Suprapubic skin (tissue), 4 donors: ENCODE measurements around the gene PDCD10. TPM values are rescaled to one million over a fixed set of nuclear protein-coding genes. Genes with fewer than 3 reads are reported as not detected.

ENCODE experiments used
- DNase-seq, 2 donors: peaks; one replicate each; pipeline ENCODE4 v3.0.0-alpha.2; 2019; ENCODE audit warnings: low spot score in 2 of 2
- H3K27ac ChIP-seq: fragments of 200-600 bp; sonication (generic); one replicate; pipeline ENCODE4 v1.5.1; 2019
- H3K27me3 ChIP-seq: fragments of 200-600 bp; sonication (generic); one replicate; pipeline ENCODE4 v1.5.1; 2019
- H3K36me3 ChIP-seq: fragments of 200-600 bp; sonication (generic); one replicate; pipeline ENCODE4 v1.5.1; 2019
- H3K4me1 ChIP-seq: fragments of 200-600 bp; sonication (generic); one replicate; pipeline ENCODE4 v1.5.1; 2019
- H3K4me3 ChIP-seq: fragments of 200-600 bp; sonication (generic); one replicate; pipeline ENCODE4 v1.5.1; 2019; ENCODE audit warnings: mild to moderate bottlenecking
- H3K9me3 ChIP-seq: fragments of 200-600 bp; sonication (generic); one replicate; pipeline ENCODE4 v1.5.1; 2019
- EP300 ChIP-seq: sonication (generic); formaldehyde crosslinking; IDR thresholded peaks from one replicate; pipeline ENCODE4 v1.6.1; 2017; ENCODE audit warnings: antibody characterized with exemption
- POLR2A ChIP-seq, 2 donors: fragments of 450-650 bp; IDR thresholded peaks; one replicate each; pipeline ENCODE4 v1.6.1; 2017; ENCODE audit warnings: antibody characterized with exemption in 2 of 2, mild to moderate bottlenecking in 2 of 2, moderate library complexity in 2 of 2
- POLR2AphosphoS5 ChIP-seq, 3 donors: sonication (generic); formaldehyde crosslinking; IDR thresholded peaks; one replicate each; pipeline ENCODE4 v1.6.1; 2017; ENCODE audit warnings: antibody characterized with exemption in 3 of 3
- WGBS: methylation state at CpG from one replicate; pipeline ENCODE4 v1.1.5; 2018; 5-methylcytosine and 5-hydroxymethylcytosine counted together
- total RNA-seq, 4 donors: library from RNA; depleted of rRNA; stranded (reverse); fragments of >200 nt; gene quantifications; one replicate each; pipeline ENCODE4 v1.1.0, GENCODE V29; 2016
- TF ChIP-seq, protein P1 (sequence below), 2 donors: fragments of 200-600 bp in 1 of 2; fragments of 450-650 bp in 1 of 2; sonication (generic) in 1 of 2; IDR thresholded peaks; one replicate each; pipeline ENCODE4 v1.5.1; 2016 to 2019; ENCODE audit warnings: antibody characterized with exemption in 2 of 2, mild to moderate bottlenecking in 1 of 2, moderate library complexity in 1 of 2

The PDCD10 gene
- 10 to 100 TPM; 45.7 to 57.2 (median 53.2) TPM for total RNA-seq

DNA sequence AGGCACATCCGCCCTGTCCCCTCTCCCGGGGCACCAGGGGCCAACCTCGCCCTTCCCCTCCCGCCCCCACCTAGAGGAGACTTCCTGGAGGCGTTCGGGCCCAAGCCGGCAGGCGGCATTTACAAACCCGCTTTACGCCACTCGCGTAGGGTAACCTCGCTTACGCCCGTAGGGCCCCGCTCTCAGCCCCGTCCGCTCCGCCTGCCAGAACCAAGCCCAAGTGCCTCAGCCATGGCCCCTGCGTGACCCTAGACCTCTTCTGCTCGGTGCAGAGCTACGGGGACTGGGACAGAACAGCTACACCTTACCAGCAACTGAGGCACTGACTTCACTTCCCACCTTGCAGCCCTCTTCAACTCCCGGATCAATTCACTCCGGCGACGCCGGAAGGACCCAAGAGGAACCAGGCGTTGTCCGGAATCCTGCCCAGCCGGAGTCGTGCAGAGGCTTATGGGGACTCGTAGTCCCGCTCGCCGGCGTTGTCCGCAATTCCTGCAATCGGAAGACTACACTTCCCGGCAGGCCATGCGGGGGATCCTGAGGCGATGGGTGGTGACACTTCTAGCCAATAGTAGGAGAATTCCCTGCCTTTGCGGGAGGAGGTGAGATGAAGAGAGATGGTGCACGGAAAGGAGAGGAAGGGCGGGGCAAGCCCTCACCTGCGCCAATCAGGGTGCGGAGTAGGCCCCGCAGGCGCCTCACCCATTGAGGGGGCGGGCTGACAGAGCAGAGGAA lies at the start of gene PDCD10:
PDCD10 (minus strand) TSS at position 395 of the 735 bp plus-strand sequence. CDS start 14,735 bp downstream, outside the sequence.
- no peaks in the 10 kb centered on the region for H3K9me3 ChIP-seq
- DNase-seq = peak; percentile 98
- H3K4me1 ChIP-seq = peaks cover 34% of the 10 kb centered on the region
- no peaks in the 10 kb centered on the region for H3K36me3 ChIP-seq
- H3K27me3 ChIP-seq = no peaks in the 10 kb centered on the region
- under 1% methylated on average over 42 of the region's 49 CpGs for WGBS
- peak within 1 kb of the TSS; percentile 74 for H3K4me3 ChIP-seq
- TF ChIP-seq EP300 (no peak), POLR2AphosphoS5 (IDR thresholded peaks at IDR 0.05) (peak in 2 of 3 donors; percentile 67 to 78), POLR2A (IDR thresholded peaks at IDR 0.05) (peak in 1 of 2 donors; percentile 24)
- TF ChIP-seq, protein P1, sequence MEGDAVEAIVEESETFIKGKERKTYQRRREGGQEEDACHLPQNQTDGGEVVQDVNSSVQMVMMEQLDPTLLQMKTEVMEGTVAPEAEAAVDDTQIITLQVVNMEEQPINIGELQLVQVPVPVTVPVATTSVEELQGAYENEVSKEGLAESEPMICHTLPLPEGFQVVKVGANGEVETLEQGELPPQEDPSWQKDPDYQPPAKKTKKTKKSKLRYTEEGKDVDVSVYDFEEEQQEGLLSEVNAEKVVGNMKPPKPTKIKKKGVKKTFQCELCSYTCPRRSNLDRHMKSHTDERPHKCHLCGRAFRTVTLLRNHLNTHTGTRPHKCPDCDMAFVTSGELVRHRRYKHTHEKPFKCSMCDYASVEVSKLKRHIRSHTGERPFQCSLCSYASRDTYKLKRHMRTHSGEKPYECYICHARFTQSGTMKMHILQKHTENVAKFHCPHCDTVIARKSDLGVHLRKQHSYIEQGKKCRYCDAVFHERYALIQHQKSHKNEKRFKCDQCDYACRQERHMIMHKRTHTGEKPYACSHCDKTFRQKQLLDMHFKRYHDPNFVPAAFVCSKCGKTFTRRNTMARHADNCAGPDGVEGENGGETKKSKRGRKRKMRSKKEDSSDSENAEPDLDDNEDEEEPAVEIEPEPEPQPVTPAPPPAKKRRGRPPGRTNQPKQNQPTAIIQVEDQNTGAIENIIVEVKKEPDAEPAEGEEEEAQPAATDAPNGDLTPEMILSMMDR (IDR thresholded peaks at IDR 0.05) = no peak
- peak within 1 kb of the TSS; percentile 87 for H3K27ac ChIP-seq

DNA sequence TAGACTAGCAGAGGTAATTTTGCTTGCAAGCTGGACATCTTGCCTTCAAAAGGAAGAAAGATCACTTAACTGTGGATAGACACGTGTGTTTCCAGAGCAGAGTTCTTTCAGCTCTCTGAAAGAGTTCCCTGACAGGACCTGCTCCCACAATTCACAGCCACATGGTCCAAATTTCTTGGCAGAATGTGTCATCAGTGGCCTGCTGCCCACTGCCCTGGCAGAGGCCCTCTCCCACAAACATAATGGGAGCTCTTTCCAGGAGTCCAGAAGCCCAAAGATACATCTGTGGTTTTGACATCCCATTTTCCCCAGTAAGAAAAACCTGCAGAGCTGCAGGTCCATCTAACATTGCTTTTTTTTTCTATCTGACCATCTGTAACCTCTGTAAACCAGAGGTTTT lies 49.1 kb upstream of the PDCD10 start:
- no peaks in the 10 kb centered on the region for H3K4me1 ChIP-seq

DNA sequence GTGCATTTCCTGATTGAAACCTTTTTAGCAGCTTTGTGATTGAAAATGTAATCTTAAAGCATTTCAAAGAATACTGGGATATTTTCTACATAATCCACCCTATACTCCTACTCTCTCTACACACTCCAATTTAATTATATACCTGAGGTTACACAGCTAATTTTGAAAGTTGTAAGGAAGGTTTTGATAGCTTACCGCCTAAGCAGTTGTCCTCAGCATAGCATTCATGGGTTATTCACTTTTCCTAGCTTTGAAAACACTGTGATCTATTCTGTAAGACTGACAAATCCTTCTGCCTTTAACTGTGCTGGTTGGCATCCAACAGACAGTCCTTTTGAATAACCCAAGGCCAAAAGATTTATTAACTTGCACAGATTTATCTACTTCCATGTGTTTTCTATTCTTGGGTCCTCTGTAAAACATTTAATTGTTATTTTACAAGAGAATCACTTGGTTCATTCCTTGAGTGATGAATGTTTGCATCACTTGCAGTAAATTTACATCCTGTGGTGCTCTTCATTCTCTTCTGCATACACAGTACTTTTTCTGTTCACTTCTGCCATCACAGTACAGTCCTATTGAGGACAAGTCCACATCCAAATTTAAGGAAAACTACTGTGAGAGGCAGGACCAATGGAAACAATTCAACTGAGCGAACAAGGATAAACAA lies 45.7 kb upstream of the PDCD10 start:
- Histone ChIP-seq H3K36me3 (no peaks in the 10 kb centered on the region), H3K9me3 (no peaks in the 10 kb centered on the region), H3K27me3 (no peaks in the 10 kb centered on the region), H3K4me1 (no peaks in the 10 kb centered on the region), H3K4me3 (no peak overlapping the region), H3K27ac (no peak overlapping the region)
- TF ChIP-seq POLR2AphosphoS5 (IDR thresholded peaks at IDR 0.05) (no peak), EP300 (no peak), POLR2A (IDR thresholded peaks at IDR 0.05) (no peak)
- TF ChIP-seq, protein P1 (IDR thresholded peaks at IDR 0.05) = no peak
- WGBS = 80% methylated on average over 2 of the region's 2 CpGs
- DNase-seq = no peak

More for the DNA sequence above, 49.1 kb upstream of the PDCD10 start:
- TF ChIP-seq POLR2A (IDR thresholded peaks at IDR 0.05) = no peak
- no peak for TF ChIP-seq EP300
- TF ChIP-seq, protein P1 (IDR thresholded peaks at IDR 0.05) = no peak
- no peak for TF ChIP-seq POLR2AphosphoS5 (IDR thresholded peaks at IDR 0.05)
- Histone ChIP-seq H3K9me3 (no peaks in the 10 kb centered on the region), H3K36me3 (no peaks in the 10 kb centered on the region), H3K4me3 (no peak overlapping the region), H3K27ac (no peak overlapping the region), H3K27me3 (no peaks in the 10 kb centered on the region)
- 33% methylated on average over 1 of the region's 1 CpG for WGBS
- DNase-seq = no peak

DNA sequence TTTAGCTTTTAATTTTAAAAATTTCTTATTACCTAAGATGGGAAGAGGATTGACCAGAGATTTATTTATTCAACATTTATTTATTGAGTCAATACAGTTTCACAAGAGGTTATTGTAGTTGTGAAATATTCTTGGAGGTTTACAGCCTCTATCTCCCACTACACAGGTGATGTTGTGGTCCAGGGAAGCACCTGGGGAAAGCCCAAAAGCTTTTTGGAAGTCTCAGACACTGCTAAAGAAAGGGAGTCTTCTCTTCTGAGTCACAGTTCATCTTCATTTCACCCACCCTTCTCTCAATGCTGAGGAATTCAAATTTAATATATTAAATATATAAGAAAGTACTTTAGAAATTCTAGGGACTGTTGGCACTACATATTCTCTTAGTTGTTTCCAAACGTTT lies 42.7 kb upstream of the PDCD10 start:
- H3K9me3 ChIP-seq = no peaks in the 10 kb centered on the region
- no peak for DNase-seq
- WGBS = 61% methylated on average over 1 of the region's 1 CpG
- TF ChIP-seq POLR2A (IDR thresholded peaks at IDR 0.05) = no peak
- TF ChIP-seq EP300 = no peak
- TF ChIP-seq, protein P1 (IDR thresholded peaks at IDR 0.05) = no peak
- TF ChIP-seq POLR2AphosphoS5 (IDR thresholded peaks at IDR 0.05) = no peak
- no peaks in the 10 kb centered on the region for H3K27me3 ChIP-seq
- H3K4me1 ChIP-seq = no peaks in the 10 kb centered on the region
- H3K27ac ChIP-seq = no peak overlapping the region
- no peak overlapping the region for H3K4me3 ChIP-seq
- no peaks in the 10 kb centered on the region for H3K36me3 ChIP-seq

DNA sequence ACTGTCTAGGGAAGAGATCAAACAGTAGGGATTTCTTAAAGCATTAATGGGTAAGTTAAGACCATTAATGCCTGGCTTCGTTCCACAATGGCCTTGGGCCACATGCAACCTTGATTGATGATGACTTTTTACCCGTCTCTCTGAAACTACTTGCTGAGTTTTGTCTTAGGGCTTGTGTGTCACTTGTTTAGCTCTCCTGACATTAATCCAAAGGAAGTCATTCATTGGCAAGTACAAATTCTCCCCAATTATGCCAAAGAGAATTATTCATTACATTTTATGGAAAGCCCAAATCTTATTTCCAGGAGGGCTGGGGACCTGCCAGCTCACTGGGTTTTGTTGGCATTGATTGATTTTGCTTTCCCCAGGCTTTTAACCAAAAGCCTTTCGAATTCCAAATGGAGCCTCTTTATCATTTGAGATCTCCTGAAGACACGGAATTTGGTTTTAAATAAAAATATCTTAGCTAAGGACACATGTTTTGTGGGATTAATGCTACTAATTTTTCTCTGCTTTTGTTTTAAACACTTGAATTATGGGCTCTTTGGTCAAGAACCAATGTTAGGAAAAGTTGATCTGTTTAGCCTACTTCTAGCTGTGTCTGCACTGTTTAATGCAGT lies 41.5 kb upstream of the PDCD10 start:
- TF ChIP-seq POLR2AphosphoS5 (IDR thresholded peaks at IDR 0.05) = no peak
- TF ChIP-seq, protein P1 (IDR thresholded peaks at IDR 0.05) = no peak
- TF ChIP-seq EP300 = no peak
- TF ChIP-seq POLR2A (IDR thresholded peaks at IDR 0.05) = no peak
- DNase-seq = no peak
- Histone ChIP-seq H3K27me3 (no peaks in the 10 kb centered on the region), H3K36me3 (no peaks in the 10 kb centered on the region), H3K4me1 (no peaks in the 10 kb centered on the region), H3K4me3 (no peak overlapping the region), H3K9me3 (no peaks in the 10 kb centered on the region), H3K27ac (no peak overlapping the region)
- 20% methylated on average over 4 of the region's 4 CpGs for WGBS
